Astrocyte (in vitro differentiated cells and primary cell): ENCODE measurements around the gene MFSD6. TPM values are rescaled to one million over a fixed set of nuclear protein-coding genes. Genes with fewer than 3 reads are reported as not detected.

Experiments
- DNase-seq: peaks from one replicate; pipeline ENCODE4 v3.0.0-alpha.2; 2010; ENCODE audit warnings: low read depth
- FAIRE-seq: peaks from 2 replicates; lab custom pipeline; 2011; peaks lifted over from hg19 to GRCh38; lab: Jason Lieb, UNC
- H2AFZ ChIP-seq: 2 replicates; pipeline ENCODE4 v1.6.0; 2012; ENCODE audit warnings: low read depth, low read length, inconsistent platforms
- H3K27ac ChIP-seq: 2 replicates; pipeline ENCODE4 v1.5.1; 2011; ENCODE audit warnings: low read depth, low read length, inconsistent platforms
- H3K27me3 ChIP-seq: 2 replicates; pipeline ENCODE4 v1.6.0; 2011; ENCODE audit warnings: low read length, inconsistent platforms; ENCODE audit not compliant: insufficient read depth
- H3K36me3 ChIP-seq: 2 replicates; pipeline ENCODE4 v1.5.1; 2011; ENCODE audit warnings: low read length, inconsistent platforms; ENCODE audit not compliant: insufficient read depth
- H3K4me1 ChIP-seq: 2 replicates; pipeline ENCODE4 v1.5.1; 2011; ENCODE audit warnings: low read length, inconsistent platforms; ENCODE audit not compliant: insufficient read depth
- H3K4me2 ChIP-seq: 2 replicates; pipeline ENCODE4 v1.6.0; 2012; ENCODE audit warnings: low read length, inconsistent platforms
- H3K4me3 ChIP-seq: 2 replicates; pipeline ENCODE4 v1.5.1; 2011; ENCODE audit warnings: low read depth, mild to moderate bottlenecking, low read length, inconsistent platforms; ENCODE audit not compliant: insufficient read depth
- H3K79me2 ChIP-seq: 2 replicates; pipeline ENCODE4 v1.6.0; 2012; ENCODE audit warnings: mild to moderate bottlenecking, low read length, inconsistent platforms; ENCODE audit not compliant: insufficient read depth
- H3K9ac ChIP-seq: 2 replicates; pipeline ENCODE4 v1.6.0; 2012; ENCODE audit warnings: mild to moderate bottlenecking, low read length, inconsistent platforms
- H3K9me3 ChIP-seq: 2 replicates; pipeline ENCODE4 v1.5.1; 2012; ENCODE audit warnings: low read depth, mild to moderate bottlenecking, low read length, inconsistent platforms; ENCODE audit not compliant: insufficient read depth
- H4K20me1 ChIP-seq: 2 replicates; pipeline ENCODE4 v1.6.0; 2012; ENCODE audit warnings: low read length, inconsistent platforms; ENCODE audit not compliant: insufficient read depth
- H3K27ac Mint-ChIP-seq: one replicate; pipeline ENCODE4 v1.8.0; 2021; ENCODE audit warnings: mild to moderate bottlenecking, mixed read lengths; ENCODE audit not compliant: unreplicated experiment
- H3K27me3 Mint-ChIP-seq: one replicate; pipeline ENCODE4 v1.8.0; 2021; ENCODE audit warnings: low read depth, mixed read lengths; ENCODE audit not compliant: unreplicated experiment
- H3K36me3 Mint-ChIP-seq: one replicate; pipeline ENCODE4 v1.8.0; 2021; ENCODE audit warnings: low read depth, mixed read lengths; ENCODE audit not compliant: unreplicated experiment
- H3K4me1 Mint-ChIP-seq: one replicate; pipeline ENCODE4 v1.8.0; 2021; ENCODE audit warnings: low read depth, mixed read lengths; ENCODE audit not compliant: unreplicated experiment
- H3K4me3 Mint-ChIP-seq: one replicate; pipeline ENCODE4 v1.8.0; 2021; ENCODE audit warnings: mild to moderate bottlenecking, moderate library complexity, mixed read lengths; ENCODE audit not compliant: unreplicated experiment
- H3K9me3 Mint-ChIP-seq: one replicate; pipeline ENCODE4 v1.8.0; 2021; ENCODE audit warnings: mild to moderate bottlenecking, mixed read lengths; ENCODE audit not compliant: unreplicated experiment
- EZH2 ChIP-seq: IDR thresholded peaks from 2 replicates; pipeline ENCODE4 v1.6.1; 2012; ENCODE audit warnings: mild to moderate bottlenecking, low read length, inconsistent platforms; ENCODE audit not compliant: insufficient read depth
- total RNA-seq: library from RNA; stranded (reverse); gene quantifications from 2 replicates; pipeline ENCODE4 v1.2.1, GENCODE V29; 2021
- TF ChIP-seq, protein P1 (sequence below): IDR thresholded peaks from 2 replicates; pipeline ENCODE4 v1.5.1; 2011; ENCODE audit warnings: low read depth, mild to moderate bottlenecking, inconsistent platforms, low read length, moderate library complexity; ENCODE audit not compliant: insufficient read depth

The MFSD6 gene
- total RNA-seq, 1 donor from 2014 or later = 2.7 TPM

DNA sequence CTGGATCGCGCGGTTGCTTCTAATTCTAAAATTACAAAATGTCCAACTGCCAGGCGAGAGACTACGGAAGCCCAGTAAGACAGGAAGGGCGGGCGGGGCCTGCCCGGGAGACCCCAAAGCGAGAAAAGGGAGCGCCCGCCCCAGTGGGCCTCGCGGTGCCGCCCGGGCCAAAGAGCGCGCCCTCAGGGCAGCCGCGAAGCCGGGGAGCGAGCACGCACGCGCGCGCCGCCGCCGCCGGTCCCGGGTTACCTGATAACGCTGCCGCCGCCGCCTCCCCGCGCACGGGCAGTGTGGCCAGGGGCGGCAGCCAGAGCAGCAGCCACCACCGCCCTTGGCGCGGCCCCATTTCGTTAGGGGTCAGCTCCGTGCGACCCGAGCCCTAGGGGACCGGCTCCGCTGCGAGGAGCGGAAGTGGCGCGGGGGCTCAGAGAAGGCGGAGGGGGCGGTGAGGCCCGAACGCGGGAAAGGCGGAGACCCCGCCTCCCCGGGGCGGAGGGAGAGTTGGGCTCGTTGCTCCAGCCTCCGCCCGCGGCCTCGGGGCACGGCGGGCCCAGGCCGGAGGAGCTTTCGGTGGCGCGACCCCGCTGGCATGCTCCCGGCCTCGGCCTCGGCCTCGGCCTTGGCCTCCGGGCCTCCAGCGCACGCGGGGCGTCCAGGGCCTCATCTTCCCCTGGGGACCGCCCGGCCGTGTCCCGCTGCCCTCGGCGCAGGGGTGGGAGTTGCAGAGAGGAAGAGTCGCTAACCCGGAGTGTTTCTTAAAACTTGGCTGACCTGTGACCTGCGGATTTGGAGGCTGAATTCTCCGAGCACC, 126.4 kb downstream of the MFSD6 start, which contains the start of gene NEMP2:
Gene NEMP2, minus strand, starts transcription at position 413 of the 811 bp plus-strand sequence. Its CDS starts 67 bp downstream, at position 346.
- H3K4me1 ChIP-seq = peaks cover 22% of the 10 kb centered on the region
- H3K9me3 ChIP-seq = no peaks in the 10 kb centered on the region
- peak within 1 kb of the TSS; percentile 88 for H3K27ac Mint-ChIP-seq
- H3K9ac ChIP-seq = peak within 1 kb of the TSS; percentile 84
- H3K36me3 ChIP-seq = no peaks in the 10 kb centered on the region
- H2AFZ ChIP-seq = peak within 1 kb of the TSS; percentile 97
- H3K27ac ChIP-seq = peak within 1 kb of the TSS; percentile 55
- H3K27me3 Mint-ChIP-seq = no peaks in the 10 kb centered on the region
- no peak for TF ChIP-seq EZH2
- peaks cover 8% of the 10 kb centered on the region for H3K9me3 Mint-ChIP-seq
- H4K20me1 ChIP-seq = no peaks in the 10 kb centered on the region
- peaks cover 4% of the 10 kb centered on the region for H3K36me3 Mint-ChIP-seq
- peak within 1 kb of the TSS; percentile 89 for H3K4me2 ChIP-seq
- H3K27me3 ChIP-seq = no peaks in the 10 kb centered on the region
- H3K4me3 Mint-ChIP-seq = peak within 1 kb of the TSS; percentile 93
- FAIRE-seq = no peak
- peak within 1 kb of the TSS; percentile 72 for H3K4me3 ChIP-seq
- peaks cover 2% of the 10 kb centered on the region for H3K4me1 Mint-ChIP-seq
- peak; percentile 33 for DNase-seq
- no peaks in the 10 kb centered on the region for H3K79me2 ChIP-seq

DNA sequence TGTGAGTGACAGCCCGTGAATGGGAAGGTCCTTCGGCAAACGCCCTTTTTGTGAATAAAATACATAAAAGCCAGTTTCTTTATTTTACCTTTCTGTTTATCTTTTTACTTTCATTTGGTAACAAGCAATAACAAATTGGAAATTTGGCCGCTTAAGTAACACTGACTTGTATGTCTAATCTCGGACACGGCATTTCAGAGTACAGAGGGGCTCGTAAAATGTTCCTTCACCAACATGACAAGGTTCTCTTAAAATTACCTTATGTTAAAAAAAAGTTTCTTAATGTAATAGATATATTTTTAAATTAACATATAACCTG, 126.9 kb downstream of the MFSD6 start:
- Histone ChIP-seq H3K4me3 (peak overlapping the region; percentile 72), H3K79me2 (no peaks in the 10 kb centered on the region), H3K27ac (peak overlapping the region; percentile 55), H3K4me1 (peaks cover 18% of the 10 kb centered on the region), H3K36me3 (no peaks in the 10 kb centered on the region), H3K4me2 (peak overlapping the region; percentile 89), H3K9me3 (peaks cover 4% of the 10 kb centered on the region), H3K9ac (peak overlapping the region; percentile 84), H2AFZ (peak overlapping the region; percentile 97), H4K20me1 (no peaks in the 10 kb centered on the region), H3K27me3 (no peaks in the 10 kb centered on the region)
- TF ChIP-seq EZH2 = no peak
- TF ChIP-seq, protein P1, sequence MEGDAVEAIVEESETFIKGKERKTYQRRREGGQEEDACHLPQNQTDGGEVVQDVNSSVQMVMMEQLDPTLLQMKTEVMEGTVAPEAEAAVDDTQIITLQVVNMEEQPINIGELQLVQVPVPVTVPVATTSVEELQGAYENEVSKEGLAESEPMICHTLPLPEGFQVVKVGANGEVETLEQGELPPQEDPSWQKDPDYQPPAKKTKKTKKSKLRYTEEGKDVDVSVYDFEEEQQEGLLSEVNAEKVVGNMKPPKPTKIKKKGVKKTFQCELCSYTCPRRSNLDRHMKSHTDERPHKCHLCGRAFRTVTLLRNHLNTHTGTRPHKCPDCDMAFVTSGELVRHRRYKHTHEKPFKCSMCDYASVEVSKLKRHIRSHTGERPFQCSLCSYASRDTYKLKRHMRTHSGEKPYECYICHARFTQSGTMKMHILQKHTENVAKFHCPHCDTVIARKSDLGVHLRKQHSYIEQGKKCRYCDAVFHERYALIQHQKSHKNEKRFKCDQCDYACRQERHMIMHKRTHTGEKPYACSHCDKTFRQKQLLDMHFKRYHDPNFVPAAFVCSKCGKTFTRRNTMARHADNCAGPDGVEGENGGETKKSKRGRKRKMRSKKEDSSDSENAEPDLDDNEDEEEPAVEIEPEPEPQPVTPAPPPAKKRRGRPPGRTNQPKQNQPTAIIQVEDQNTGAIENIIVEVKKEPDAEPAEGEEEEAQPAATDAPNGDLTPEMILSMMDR = no peak
- H3K27me3 Mint-ChIP-seq = no peaks in the 10 kb centered on the region
- H3K27ac Mint-ChIP-seq = no peak overlapping the region
- H3K36me3 Mint-ChIP-seq = peaks cover 4% of the 10 kb centered on the region
- peak overlapping the region; percentile 89 for H3K4me3 Mint-ChIP-seq
- H3K4me1 Mint-ChIP-seq = peaks cover 2% of the 10 kb centered on the region
- DNase-seq (no peak), FAIRE-seq (no peak)
- peaks cover 10% of the 10 kb centered on the region for H3K9me3 Mint-ChIP-seq

DNA sequence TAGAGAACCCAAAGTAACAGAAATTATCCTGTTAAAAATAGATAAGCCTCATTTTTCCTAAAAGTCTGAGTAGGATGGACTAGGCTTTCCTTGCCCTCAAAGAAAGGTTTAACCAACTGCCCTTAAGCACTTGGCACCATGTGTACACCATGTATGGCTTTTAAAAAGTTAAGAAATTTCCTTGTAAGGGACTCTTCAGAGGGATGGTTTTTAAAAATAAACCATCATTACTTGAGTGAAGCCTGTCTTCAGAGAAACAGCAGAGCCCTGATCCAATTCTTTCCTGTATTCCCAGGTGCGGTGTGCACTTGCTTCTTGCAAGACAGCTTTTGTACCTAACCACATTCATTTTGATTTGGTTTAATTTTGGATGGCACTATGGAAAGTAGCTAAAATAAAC, 127.4 kb downstream of the MFSD6 start:
- Histone ChIP-seq H3K4me2 (peak overlapping the region; percentile 89), H3K79me2 (no peaks in the 10 kb centered on the region), H3K9ac (peak overlapping the region; percentile 32), H3K27ac (no peak overlapping the region), H3K4me1 (peaks cover 14% of the 10 kb centered on the region), H3K27me3 (no peaks in the 10 kb centered on the region), H3K4me3 (peak overlapping the region; percentile 72), H4K20me1 (no peaks in the 10 kb centered on the region), H3K36me3 (no peaks in the 10 kb centered on the region), H2AFZ (no peak overlapping the region), H3K9me3 (peaks cover 8% of the 10 kb centered on the region)
- FAIRE-seq = no peak
- no peak for TF ChIP-seq EZH2
- TF ChIP-seq, protein P1 = no peak
- Mint-ChIP-seq H3K4me3 (peak overlapping the region; percentile 70), H3K36me3 (peaks cover 4% of the 10 kb centered on the region), H3K27me3 (no peaks in the 10 kb centered on the region), H3K27ac (no peak overlapping the region), H3K4me1 (peaks cover under 1% of the 10 kb centered on the region), H3K9me3 (peaks cover 15% of the 10 kb centered on the region)
- no peak for DNase-seq
